Measurements from ENCODE around the gene TMEM115. TPM values are rescaled to one million over a fixed set of nuclear protein-coding genes. Genes with fewer than 3 reads are reported as not detected.
A peak's percentile ranks its signal among the peaks of the same experiment; 100 is the strongest.

TMEM115 gene
- total and polyA plus RNA-seq, 2 of the 13 experiments (the other 11 are each of a cell fraction or from before 2014, with no cell fraction given): 22.1 to 30.7 TPM

DNA sequence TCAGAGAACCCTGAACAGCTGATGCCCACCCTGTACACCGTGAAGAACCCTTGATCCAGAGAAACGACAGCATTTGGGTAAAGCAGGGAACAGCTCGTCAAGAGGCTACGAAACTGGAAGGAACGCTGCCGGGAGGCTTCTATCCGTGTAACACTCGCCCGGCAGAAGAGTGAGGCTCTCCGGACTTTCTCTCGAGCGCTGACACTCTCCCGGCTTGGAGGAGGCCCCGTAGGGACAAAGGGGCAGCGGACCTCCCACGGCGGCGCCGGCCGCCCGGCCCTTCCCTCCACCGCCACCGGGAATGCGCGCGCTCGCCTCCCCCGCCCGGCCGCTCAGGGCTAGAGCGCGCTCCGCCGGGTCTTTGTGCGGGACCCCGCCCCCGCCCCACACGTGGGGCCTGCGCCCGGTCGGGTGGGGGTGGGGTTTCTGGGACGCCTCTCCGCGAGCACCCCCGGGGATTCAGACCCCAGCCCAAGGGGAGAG lies 38.4 kb downstream of the TMEM115 start (continued):
- TF ChIP-seq, protein P1, sequence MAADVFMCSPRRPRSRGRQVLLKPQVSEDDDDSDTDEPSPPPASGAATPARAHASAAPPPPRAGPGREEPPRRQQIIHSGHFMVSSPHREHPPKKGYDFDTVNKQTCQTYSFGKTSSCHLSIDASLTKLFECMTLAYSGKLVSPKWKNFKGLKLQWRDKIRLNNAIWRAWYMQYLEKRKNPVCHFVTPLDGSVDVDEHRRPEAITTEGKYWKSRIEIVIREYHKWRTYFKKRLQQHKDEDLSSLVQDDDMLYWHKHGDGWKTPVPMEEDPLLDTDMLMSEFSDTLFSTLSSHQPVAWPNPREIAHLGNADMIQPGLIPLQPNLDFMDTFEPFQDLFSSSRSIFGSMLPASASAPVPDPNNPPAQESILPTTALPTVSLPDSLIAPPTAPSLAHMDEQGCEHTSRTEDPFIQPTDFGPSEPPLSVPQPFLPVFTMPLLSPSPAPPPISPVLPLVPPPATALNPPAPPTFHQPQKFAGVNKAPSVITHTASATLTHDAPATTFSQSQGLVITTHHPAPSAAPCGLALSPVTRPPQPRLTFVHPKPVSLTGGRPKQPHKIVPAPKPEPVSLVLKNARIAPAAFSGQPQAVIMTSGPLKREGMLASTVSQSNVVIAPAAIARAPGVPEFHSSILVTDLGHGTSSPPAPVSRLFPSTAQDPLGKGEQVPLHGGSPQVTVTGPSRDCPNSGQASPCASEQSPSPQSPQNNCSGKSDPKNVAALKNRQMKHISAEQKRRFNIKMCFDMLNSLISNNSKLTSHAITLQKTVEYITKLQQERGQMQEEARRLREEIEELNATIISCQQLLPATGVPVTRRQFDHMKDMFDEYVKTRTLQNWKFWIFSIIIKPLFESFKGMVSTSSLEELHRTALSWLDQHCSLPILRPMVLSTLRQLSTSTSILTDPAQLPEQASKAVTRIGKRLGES (CRISPR knock-in tag; IDR thresholded peaks at IDR 0.05; ENCODE audit: borderline replicate concordance): 0 out of 2 replicates have a peak, but pooled peaks have one; percentile 4
- 0 out of 2 replicates have a peak, but pooled peaks have one; percentile 10 for TF ChIP-seq HDAC2 (CRISPR knock-in tag; IDR thresholded peaks at IDR 0.05)
- TF ChIP-seq, protein P2, sequence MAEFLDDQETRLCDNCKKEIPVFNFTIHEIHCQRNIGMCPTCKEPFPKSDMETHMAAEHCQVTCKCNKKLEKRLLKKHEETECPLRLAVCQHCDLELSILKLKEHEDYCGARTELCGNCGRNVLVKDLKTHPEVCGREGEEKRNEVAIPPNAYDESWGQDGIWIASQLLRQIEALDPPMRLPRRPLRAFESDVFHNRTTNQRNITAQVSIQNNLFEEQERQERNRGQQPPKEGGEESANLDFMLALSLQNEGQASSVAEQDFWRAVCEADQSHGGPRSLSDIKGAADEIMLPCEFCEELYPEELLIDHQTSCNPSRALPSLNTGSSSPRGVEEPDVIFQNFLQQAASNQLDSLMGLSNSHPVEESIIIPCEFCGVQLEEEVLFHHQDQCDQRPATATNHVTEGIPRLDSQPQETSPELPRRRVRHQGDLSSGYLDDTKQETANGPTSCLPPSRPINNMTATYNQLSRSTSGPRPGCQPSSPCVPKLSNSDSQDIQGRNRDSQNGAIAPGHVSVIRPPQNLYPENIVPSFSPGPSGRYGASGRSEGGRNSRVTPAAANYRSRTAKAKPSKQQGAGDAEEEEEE (CRISPR knock-in tag; IDR thresholded peaks at IDR 0.05; ENCODE audit: borderline replicate concordance): no peak
- TF ChIP-seq ZNF766 (CRISPR knock-in tag; IDR thresholded peaks at IDR 0.05; ENCODE audit: borderline replicate concordance): no peak
- TF ChIP-seq MYC (CRISPR knock-in tag; IDR thresholded peaks at IDR 0.05; ENCODE audit: borderline replicate concordance): peak; percentile 90
- TF ChIP-seq IKZF4 (CRISPR knock-in tag; IDR thresholded peaks at IDR 0.05; ENCODE audit: borderline replicate concordance, low read depth, not compliant biosample characterization): no peak
- no peak for TF ChIP-seq ZNF335 (CRISPR knock-in tag; IDR thresholded peaks at IDR 0.05)
- TF ChIP-seq TAF1 (CRISPR knock-in tag; IDR thresholded peaks at IDR 0.05): peak; percentile 36; the same call in 1 of the 2 replicates
- TF ChIP-seq, protein P3, sequence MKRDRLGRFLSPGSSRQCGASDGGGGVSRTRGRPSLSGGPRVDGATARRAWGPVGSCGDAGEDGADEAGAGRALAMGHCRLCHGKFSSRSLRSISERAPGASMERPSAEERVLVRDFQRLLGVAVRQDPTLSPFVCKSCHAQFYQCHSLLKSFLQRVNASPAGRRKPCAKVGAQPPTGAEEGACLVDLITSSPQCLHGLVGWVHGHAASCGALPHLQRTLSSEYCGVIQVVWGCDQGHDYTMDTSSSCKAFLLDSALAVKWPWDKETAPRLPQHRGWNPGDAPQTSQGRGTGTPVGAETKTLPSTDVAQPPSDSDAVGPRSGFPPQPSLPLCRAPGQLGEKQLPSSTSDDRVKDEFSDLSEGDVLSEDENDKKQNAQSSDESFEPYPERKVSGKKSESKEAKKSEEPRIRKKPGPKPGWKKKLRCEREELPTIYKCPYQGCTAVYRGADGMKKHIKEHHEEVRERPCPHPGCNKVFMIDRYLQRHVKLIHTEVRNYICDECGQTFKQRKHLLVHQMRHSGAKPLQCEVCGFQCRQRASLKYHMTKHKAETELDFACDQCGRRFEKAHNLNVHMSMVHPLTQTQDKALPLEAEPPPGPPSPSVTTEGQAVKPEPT (CRISPR knock-in tag; IDR thresholded peaks at IDR 0.05; ENCODE audit: low read depth): 0 out of 2 replicates have a peak, but pooled peaks have one; percentile 51
- 0 out of 2 replicates have a peak, but pooled peaks have one; percentile 30 for TF ChIP-seq NR1H2 (CRISPR knock-in tag; IDR thresholded peaks at IDR 0.05; ENCODE audit: borderline replicate concordance, low read depth)
- 0 out of 2 replicates have a peak, but pooled peaks have one; percentile 24 for TF ChIP-seq SALL1 (CRISPR knock-in tag; IDR thresholded peaks at IDR 0.05)
- no peak for TF ChIP-seq BRCA1 (CRISPR knock-in tag; IDR thresholded peaks at IDR 0.05)
- TF ChIP-seq ZNF746 (CRISPR knock-in tag; IDR thresholded peaks at IDR 0.05): 0 out of 2 replicates have a peak, but pooled peaks have one; percentile 11
- peak; percentile 4 for TF ChIP-seq HNRNPLL (IDR thresholded peaks at IDR 0.05; ENCODE audit: low read depth, low read length, poor library complexity, severe bottlenecking)
- TF ChIP-seq, protein P4, sequence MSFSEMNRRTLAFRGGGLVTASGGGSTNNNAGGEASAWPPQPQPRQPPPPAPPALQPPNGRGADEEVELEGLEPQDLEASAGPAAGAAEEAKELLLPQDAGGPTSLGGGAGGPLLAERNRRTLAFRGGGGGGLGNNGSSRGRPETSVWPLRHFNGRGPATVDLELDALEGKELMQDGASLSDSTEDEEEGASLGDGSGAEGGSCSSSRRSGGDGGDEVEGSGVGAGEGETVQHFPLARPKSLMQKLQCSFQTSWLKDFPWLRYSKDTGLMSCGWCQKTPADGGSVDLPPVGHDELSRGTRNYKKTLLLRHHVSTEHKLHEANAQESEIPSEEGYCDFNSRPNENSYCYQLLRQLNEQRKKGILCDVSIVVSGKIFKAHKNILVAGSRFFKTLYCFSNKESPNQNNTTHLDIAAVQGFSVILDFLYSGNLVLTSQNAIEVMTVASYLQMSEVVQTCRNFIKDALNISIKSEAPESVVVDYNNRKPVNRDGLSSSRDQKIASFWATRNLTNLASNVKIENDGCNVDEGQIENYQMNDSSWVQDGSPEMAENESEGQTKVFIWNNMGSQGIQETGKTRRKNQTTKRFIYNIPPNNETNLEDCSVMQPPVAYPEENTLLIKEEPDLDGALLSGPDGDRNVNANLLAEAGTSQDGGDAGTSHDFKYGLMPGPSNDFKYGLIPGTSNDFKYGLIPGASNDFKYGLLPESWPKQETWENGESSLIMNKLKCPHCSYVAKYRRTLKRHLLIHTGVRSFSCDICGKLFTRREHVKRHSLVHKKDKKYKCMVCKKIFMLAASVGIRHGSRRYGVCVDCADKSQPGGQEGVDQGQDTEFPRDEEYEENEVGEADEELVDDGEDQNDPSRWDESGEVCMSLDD (CRISPR knock-in tag; IDR thresholded peaks at IDR 0.05; ENCODE audit: borderline replicate concordance): no peak
- peak; percentile 89 for TF ChIP-seq MXD4 (CRISPR knock-in tag; IDR thresholded peaks at IDR 0.05)
- peak; percentile 19; the same call in 1 of the 2 replicates for TF ChIP-seq KDM5B (CRISPR knock-in tag; IDR thresholded peaks at IDR 0.05; ENCODE audit: borderline replicate concordance)
- peak; percentile 40; the same call in 1 of the 2 replicates for TF ChIP-seq KLF12 (CRISPR knock-in tag; IDR thresholded peaks at IDR 0.05; ENCODE audit: borderline replicate concordance)

Measured in HepG2 (cell line).